Astrocyte (in vitro differentiated cells and primary cell): ENCODE results near the gene CBY3. TPM values are rescaled to one million over a fixed set of nuclear protein-coding genes. Genes with fewer than 3 reads are reported as not detected.
A peak's percentile ranks its signal among the peaks of the same experiment; 100 is the strongest.

Source experiments
- DNase-seq: peaks from one replicate; pipeline ENCODE4 v3.0.0-alpha.2; 2010; ENCODE audit warnings: low read depth
- FAIRE-seq: peaks from 2 replicates; lab custom pipeline; 2011; peaks lifted over from hg19 to GRCh38; lab: Jason Lieb, UNC
- H2AFZ ChIP-seq: 2 replicates; pipeline ENCODE4 v1.6.0; 2012; ENCODE audit warnings: low read depth, low read length, inconsistent platforms
- H3K27ac ChIP-seq: 2 replicates; pipeline ENCODE4 v1.5.1; 2011; ENCODE audit warnings: low read depth, low read length, inconsistent platforms
- H3K27me3 ChIP-seq: 2 replicates; pipeline ENCODE4 v1.6.0; 2011; ENCODE audit warnings: low read length, inconsistent platforms; ENCODE audit not compliant: insufficient read depth
- H3K36me3 ChIP-seq: 2 replicates; pipeline ENCODE4 v1.5.1; 2011; ENCODE audit warnings: low read length, inconsistent platforms; ENCODE audit not compliant: insufficient read depth
- H3K4me1 ChIP-seq: 2 replicates; pipeline ENCODE4 v1.5.1; 2011; ENCODE audit warnings: low read length, inconsistent platforms; ENCODE audit not compliant: insufficient read depth
- H3K4me2 ChIP-seq: 2 replicates; pipeline ENCODE4 v1.6.0; 2012; ENCODE audit warnings: low read length, inconsistent platforms
- H3K4me3 ChIP-seq: 2 replicates; pipeline ENCODE4 v1.5.1; 2011; ENCODE audit warnings: low read depth, mild to moderate bottlenecking, low read length, inconsistent platforms; ENCODE audit not compliant: insufficient read depth
- H3K79me2 ChIP-seq: 2 replicates; pipeline ENCODE4 v1.6.0; 2012; ENCODE audit warnings: mild to moderate bottlenecking, low read length, inconsistent platforms; ENCODE audit not compliant: insufficient read depth
- H3K9ac ChIP-seq: 2 replicates; pipeline ENCODE4 v1.6.0; 2012; ENCODE audit warnings: mild to moderate bottlenecking, low read length, inconsistent platforms
- H3K9me3 ChIP-seq: 2 replicates; pipeline ENCODE4 v1.5.1; 2012; ENCODE audit warnings: low read depth, mild to moderate bottlenecking, low read length, inconsistent platforms; ENCODE audit not compliant: insufficient read depth
- H4K20me1 ChIP-seq: 2 replicates; pipeline ENCODE4 v1.6.0; 2012; ENCODE audit warnings: low read length, inconsistent platforms; ENCODE audit not compliant: insufficient read depth
- H3K27ac Mint-ChIP-seq: one replicate; pipeline ENCODE4 v1.8.0; 2021; ENCODE audit warnings: mild to moderate bottlenecking, mixed read lengths; ENCODE audit not compliant: unreplicated experiment
- H3K27me3 Mint-ChIP-seq: one replicate; pipeline ENCODE4 v1.8.0; 2021; ENCODE audit warnings: low read depth, mixed read lengths; ENCODE audit not compliant: unreplicated experiment
- H3K36me3 Mint-ChIP-seq: one replicate; pipeline ENCODE4 v1.8.0; 2021; ENCODE audit warnings: low read depth, mixed read lengths; ENCODE audit not compliant: unreplicated experiment
- H3K4me1 Mint-ChIP-seq: one replicate; pipeline ENCODE4 v1.8.0; 2021; ENCODE audit warnings: low read depth, mixed read lengths; ENCODE audit not compliant: unreplicated experiment
- H3K4me3 Mint-ChIP-seq: one replicate; pipeline ENCODE4 v1.8.0; 2021; ENCODE audit warnings: mild to moderate bottlenecking, moderate library complexity, mixed read lengths; ENCODE audit not compliant: unreplicated experiment
- H3K9me3 Mint-ChIP-seq: one replicate; pipeline ENCODE4 v1.8.0; 2021; ENCODE audit warnings: mild to moderate bottlenecking, mixed read lengths; ENCODE audit not compliant: unreplicated experiment
- CTCF ChIP-seq: IDR thresholded peaks from 2 replicates; pipeline ENCODE4 v1.5.1; 2011; ENCODE audit warnings: low read depth, mild to moderate bottlenecking, inconsistent platforms, low read length, moderate library complexity; ENCODE audit not compliant: insufficient read depth
- EZH2 ChIP-seq: IDR thresholded peaks from 2 replicates; pipeline ENCODE4 v1.6.1; 2012; ENCODE audit warnings: mild to moderate bottlenecking, low read length, inconsistent platforms; ENCODE audit not compliant: insufficient read depth
- total RNA-seq: library from RNA; stranded (reverse); gene quantifications from 2 replicates; pipeline ENCODE4 v1.2.1, GENCODE V29; 2021

Gene CBY3
- total RNA-seq, 1 donor from 2014 or later: not detected

- no peaks in the 10 kb centered on the region for H4K20me1 ChIP-seq
- no peak overlapping the region for H3K9ac ChIP-seq
- no peaks in the 10 kb centered on the region for H3K27me3 ChIP-seq
- no peak overlapping the region for H3K27ac ChIP-seq
- no peak overlapping the region for H3K4me2 ChIP-seq
- H2AFZ ChIP-seq: no peak overlapping the region
- H3K9me3 ChIP-seq: no peaks in the 10 kb centered on the region
- Mint-ChIP-seq H3K4me3 (peak overlapping the region; percentile 63), H3K27me3 (no peaks in the 10 kb centered on the region), H3K27ac (peak overlapping the region; percentile 53), H3K4me1 (no peaks in the 10 kb centered on the region), H3K9me3 (no peaks in the 10 kb centered on the region), H3K36me3 (peaks cover 3% of the 10 kb centered on the region)
- TF ChIP-seq EZH2: no peak
- TF ChIP-seq CTCF: no peak
- no peak overlapping the region for H3K4me3 ChIP-seq
- no peaks in the 10 kb centered on the region for H3K36me3 ChIP-seq
- FAIRE-seq (no peak), DNase-seq (no peak)
- peaks cover 5% of the 10 kb centered on the region for H3K4me1 ChIP-seq
- peaks cover 16% of the 10 kb centered on the region for H3K79me2 ChIP-seq
Measured at GRCh38 chr5:179680014-179680779, 637 bp downstream of the CBY3 start.

GRCh38 chr5:179679014-179679674 is 1.7 kb downstream of the CBY3 start:
- H3K27me3 ChIP-seq: no peaks in the 10 kb centered on the region
- H3K4me3 Mint-ChIP-seq: peak overlapping the region; percentile 95
- peaks cover 5% of the 10 kb centered on the region for H3K4me1 ChIP-seq
- H3K9me3 ChIP-seq: no peaks in the 10 kb centered on the region
- peak overlapping the region; percentile 91 for H3K4me3 ChIP-seq
- peak; percentile 48 for DNase-seq
- no peak for TF ChIP-seq EZH2
- no peak for TF ChIP-seq CTCF
- peak overlapping the region; percentile 80 for H3K27ac Mint-ChIP-seq
- peak overlapping the region; percentile 95 for H3K9ac ChIP-seq
- H3K4me1 Mint-ChIP-seq: no peaks in the 10 kb centered on the region
- no peaks in the 10 kb centered on the region for H3K9me3 Mint-ChIP-seq
- H3K36me3 Mint-ChIP-seq: peaks cover 3% of the 10 kb centered on the region
- H3K79me2 ChIP-seq: peaks cover 16% of the 10 kb centered on the region
- H4K20me1 ChIP-seq: no peaks in the 10 kb centered on the region
- FAIRE-seq: no peak
- no peak overlapping the region for H3K27ac ChIP-seq
- H2AFZ ChIP-seq: peak overlapping the region; percentile 99
- H3K36me3 ChIP-seq: no peaks in the 10 kb centered on the region
- H3K27me3 Mint-ChIP-seq: no peaks in the 10 kb centered on the region
- H3K4me2 ChIP-seq: peak overlapping the region; percentile 98
